Measurements from ENCODE around the gene MEIKIN. TPM values are rescaled to one million over a fixed set of nuclear protein-coding genes. Genes with fewer than 3 reads are reported as not detected.

The MEIKIN gene
- total RNA-seq, 1 experiment from 2014 or later, result not detected

DNA sequence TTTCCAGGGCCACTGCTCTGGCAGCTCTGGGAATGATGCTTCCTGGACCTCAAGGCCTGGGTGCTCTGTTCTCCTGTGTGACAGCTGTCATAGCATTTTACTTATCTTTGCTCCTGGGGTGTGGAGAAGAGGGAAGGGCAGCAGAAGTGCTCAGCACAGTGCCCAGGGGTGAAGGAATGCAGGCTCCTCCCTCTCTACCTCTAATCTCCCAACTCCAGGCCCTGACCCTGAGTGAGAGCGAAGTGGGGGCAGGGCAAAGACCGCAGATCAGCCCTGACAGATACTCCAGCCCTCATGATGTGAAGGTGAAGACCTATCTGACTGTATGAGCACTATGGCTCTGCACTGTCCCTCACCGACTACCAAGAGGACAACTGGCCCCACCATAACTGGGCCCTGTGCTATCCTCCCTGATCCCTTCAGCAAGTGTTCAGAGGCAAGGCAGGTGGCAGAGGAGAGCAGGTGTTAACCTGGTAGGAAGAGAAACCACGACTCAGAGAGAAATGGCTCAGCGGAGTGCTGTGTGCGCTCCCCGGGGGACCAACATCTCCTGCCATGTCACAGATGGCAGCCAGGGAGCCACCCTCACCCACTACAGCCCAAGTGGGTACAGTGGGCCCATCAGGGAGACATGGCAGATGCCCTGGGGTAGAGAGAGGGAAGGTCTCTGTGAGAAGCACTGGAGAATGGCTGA is 49.2 kb upstream of the MEIKIN start:
- no peaks in the 10 kb centered on the region for H3K36me3 Mint-ChIP-seq (ENCODE audit: insufficient read depth in 1 of 3, low read depth in 3 of 3)
- Histone ChIP-seq H4K20me1 (ENCODE audit: control insufficient read depth, insufficient read depth, insufficient read length) (no peaks in the 10 kb centered on the region), H3K18ac (ENCODE audit: insufficient read length, low read depth, low read length) (no peak overlapping the region), H3T11ph (ENCODE audit: low read length) (no peak overlapping the region), H3K4me1 (ENCODE audit: insufficient read depth, low read length) (peaks cover 2% of the 10 kb centered on the region; the same call in 1 of the 2 replicates), H3K4me2 (ENCODE audit: insufficient read depth, insufficient read length, low read length) (no peak overlapping the region), H3K56ac (ENCODE audit: insufficient read length, low read depth, low read length) (no peak overlapping the region), H3K79me1 (ENCODE audit: insufficient read depth, low read depth, low read length, poor library complexity, severe bottlenecking) (no peaks in the 10 kb centered on the region), H2BK5ac (ENCODE audit: insufficient read length, low read length) (no peak overlapping the region), H3K9ac (ENCODE audit: extremely low read depth, insufficient read length, low read length) (no peak overlapping the region), H3K9me3 (ENCODE audit: control insufficient read depth, low read depth, low read length) (no peaks in the 10 kb centered on the region), H2BK12ac (ENCODE audit: insufficient read length, low read depth, low read length) (no peak overlapping the region), H4K8ac (replicated peaks; ENCODE audit: insufficient read length, low read depth, low read length) (no peak overlapping the region), H3K14ac (ENCODE audit: insufficient read depth, low read length) (no peak overlapping the region), H2AK5ac (ENCODE audit: insufficient read length, low read length) (no peak overlapping the region), H3K23me2 (ENCODE audit: insufficient read length, low read depth, low read length, poor library complexity, severe bottlenecking) (no peaks in the 10 kb centered on the region), H3K4ac (ENCODE audit: low read depth, low read length) (no peak overlapping the region), H4K91ac (ENCODE audit: insufficient read length, low read depth, low read length) (no peak overlapping the region), H2AFZ (ENCODE audit: low read length) (no peak overlapping the region), H3K23ac (ENCODE audit: insufficient read length, low read depth, low read length) (no peak overlapping the region), H2BK15ac (ENCODE audit: low read depth, low read length) (no peak overlapping the region), H2BK120ac (ENCODE audit: low read depth, low read length, poor library complexity, severe bottlenecking) (no peak overlapping the region), H4K5ac (ENCODE audit: insufficient read length, low read depth, low read length) (no peak overlapping the region), H2BK20ac (ENCODE audit: low read depth, low read length, poor library complexity, severe bottlenecking) (no peak overlapping the region), H3K79me2 (ENCODE audit: insufficient read depth, low read length) (no peaks in the 10 kb centered on the region), H3K27me3 (ENCODE audit: insufficient read depth, low read length) (no peaks in the 10 kb centered on the region), H3K27ac (ENCODE audit: insufficient read length, low read depth, low read length) (no peak overlapping the region)
- H3K4me3 Mint-ChIP-seq, result no peak overlapping the region
- H3K27ac Mint-ChIP-seq, result peak overlapping the region in 1 of 3 experiments; percentile 10; a peak in 2 of 7 replicates
- WGBS (ENCODE audit: extremely low coverage, insufficient read length, low lambda C conversion rate), result no CpG with 5 or more reads among the region's 7 CpGs
- no peaks in the 10 kb centered on the region for H3K9me3 Mint-ChIP-seq
- DNase-seq, result no peak
- no peaks in the 10 kb centered on the region; the same call in 1 of the 2 replicates for H3K27me3 Mint-ChIP-seq (ENCODE audit: low read depth)
- H3K4me1 Mint-ChIP-seq, result peaks cover 17 to 26% of the 10 kb centered on the region in 2 experiments
- TF ChIP-seq CTCF (conservative IDR thresholded peaks at IDR 0.05), result no peak

Data from H9 (cell line).